Activated T-helper 2 cell treated with anti-CD3 and anti-CD28 coated beads, Interferon-gamma antibody, Interleukin-2, Interleukin-4, amounts not matched to agents 10 μg/mL and 5 μg/mL and 100 μg/mL, durations not matched to agents 14 hours and 24 hours and 36 hours (primary cell): ENCODE data around the gene KLF6. TPM values are rescaled to one million over a fixed set of nuclear protein-coding genes. Genes with fewer than 3 reads are reported as not detected.

Experiments used
- DNase-seq: peaks from one replicate; pipeline ENCODE4 v3.0.0; 2021; ENCODE audit warnings: low spot score
- H3K27ac Mint-ChIP-seq: one replicate; pipeline ENCODE4 v1.8.0; 2021; ENCODE audit warnings: mixed read lengths
- H3K27me3 Mint-ChIP-seq: one replicate; pipeline ENCODE4 v1.8.0; 2021; ENCODE audit warnings: low read depth, mixed read lengths
- H3K36me3 Mint-ChIP-seq: one replicate; pipeline ENCODE4 v1.8.0; 2021; ENCODE audit warnings: low read depth, mixed read lengths
- H3K4me1 Mint-ChIP-seq: one replicate; pipeline ENCODE4 v1.8.0; 2021; ENCODE audit warnings: low read depth, mixed read lengths
- H3K4me3 Mint-ChIP-seq: one replicate; pipeline ENCODE4 v1.8.0; 2021; ENCODE audit warnings: low read depth, mild to moderate bottlenecking, moderate library complexity, mixed read lengths
- H3K9me3 Mint-ChIP-seq: one replicate; pipeline ENCODE4 v1.8.0; 2021; ENCODE audit warnings: mixed read lengths
- intact Hi-C: fragments of 100-400 bp; cut with micrococcal nuclease; formaldehyde crosslinking; loops from one replicate; pipeline ENCODE4 v1.15.1; 2023
- total RNA-seq: library from RNA; stranded (reverse); gene quantifications from 2 replicates; pipeline ENCODE4 v1.2.3, GENCODE V29; 2022

KLF6 gene
- total RNA-seq, 1 donor from 2014 or later: 129 TPM

DNA sequence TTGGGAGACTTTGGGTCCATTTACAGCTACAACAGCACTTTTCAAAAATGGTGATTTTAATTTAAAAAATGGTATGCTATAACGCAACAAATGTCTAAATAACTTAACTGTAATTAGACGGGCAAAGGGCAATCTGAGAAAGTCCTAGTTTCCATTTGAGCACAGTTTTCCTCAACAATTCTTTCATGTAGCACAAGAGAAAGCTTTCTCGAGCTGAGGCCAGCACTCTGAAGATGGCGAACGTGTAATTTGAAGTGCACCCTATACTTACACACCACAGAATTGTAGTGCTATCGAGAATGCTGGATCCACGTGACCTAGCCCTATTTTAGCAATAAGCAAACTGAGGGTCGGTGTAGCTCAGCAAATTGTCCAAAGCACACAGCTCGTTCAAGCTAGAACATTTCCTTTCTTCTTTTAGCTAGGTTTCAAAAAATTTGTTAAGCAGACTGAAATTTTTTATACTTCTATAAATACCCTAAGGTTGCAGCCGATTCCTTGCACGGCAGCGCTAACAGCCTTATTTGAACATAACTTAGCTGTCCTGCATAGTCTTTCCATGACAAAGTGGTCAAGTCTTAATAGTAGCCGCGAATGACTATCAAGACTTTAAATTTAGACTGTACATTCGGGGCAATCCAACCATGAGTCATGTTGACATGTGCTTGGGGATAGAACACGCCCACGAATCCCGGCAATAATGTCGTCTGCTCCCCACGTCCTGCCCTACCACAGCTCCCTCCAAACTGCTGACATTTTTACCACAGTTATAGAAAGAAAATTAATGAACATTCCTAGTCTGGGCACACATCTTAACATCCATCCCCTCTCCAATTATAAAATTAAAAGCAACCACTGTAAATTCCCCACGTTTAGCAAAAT is 10.0 kb downstream of the KLF6 start:
- Mint-ChIP-seq H3K4me1 (peaks cover 45% of the 10 kb centered on the region), H3K4me3 (no peak overlapping the region), H3K27me3 (no peaks in the 10 kb centered on the region), H3K36me3 (peaks cover 68% of the 10 kb centered on the region), H3K27ac (peak overlapping the region; percentile 58), H3K9me3 (no peaks in the 10 kb centered on the region)
- DNase-seq: no peak
- intact Hi-C loops: loop anchor here (5.0 kb wide), 1 partner anchor 877 kb away; no protein-coding TSS in a partner anchor

DNA sequence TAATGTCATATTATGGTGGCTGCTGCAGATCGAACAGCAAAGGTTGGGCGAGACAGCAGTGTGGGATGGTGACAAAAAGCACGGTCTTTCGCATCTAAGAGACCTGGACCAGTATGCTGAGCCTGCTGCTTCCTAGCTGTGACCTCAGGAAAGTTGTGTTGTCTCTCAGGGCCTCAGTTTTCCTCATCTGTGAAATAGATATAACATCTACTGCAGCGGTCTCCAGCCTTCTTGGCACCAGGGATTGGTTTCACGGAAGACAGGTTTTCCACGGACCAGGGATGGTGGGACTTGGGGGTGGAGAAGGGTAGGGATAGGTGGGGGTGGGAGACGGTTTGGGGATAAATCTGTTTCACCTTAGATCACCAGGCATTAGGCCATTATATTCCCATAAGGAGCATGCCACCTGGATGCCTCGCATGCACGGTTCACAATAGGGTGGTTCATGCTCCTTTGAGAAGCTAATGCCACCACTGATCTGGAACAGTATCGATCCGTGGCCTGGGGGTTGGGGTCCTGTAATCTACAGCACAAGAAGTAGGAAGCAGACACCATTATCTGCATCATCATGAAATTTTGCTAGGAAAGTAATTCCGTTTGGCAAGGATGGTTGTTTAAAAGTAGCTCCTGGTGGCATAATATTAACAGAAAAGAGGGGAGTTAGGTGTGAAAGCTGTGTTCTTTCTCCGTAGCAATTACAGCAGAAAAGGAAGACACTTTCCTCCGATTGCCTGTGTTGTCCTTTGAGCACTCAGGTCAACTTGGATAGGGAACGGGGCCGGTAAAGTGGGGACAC is 10.8 kb downstream of the KLF6 start:
- intact Hi-C loops: no loop called here
- peaks cover 60% of the 10 kb centered on the region for H3K36me3 Mint-ChIP-seq
- DNase-seq: no peak
- no peaks in the 10 kb centered on the region for H3K27me3 Mint-ChIP-seq
- H3K4me1 Mint-ChIP-seq: peaks cover 38% of the 10 kb centered on the region
- H3K4me3 Mint-ChIP-seq: no peak overlapping the region
- H3K27ac Mint-ChIP-seq: peak overlapping the region; percentile 51
- H3K9me3 Mint-ChIP-seq: no peaks in the 10 kb centered on the region

DNA sequence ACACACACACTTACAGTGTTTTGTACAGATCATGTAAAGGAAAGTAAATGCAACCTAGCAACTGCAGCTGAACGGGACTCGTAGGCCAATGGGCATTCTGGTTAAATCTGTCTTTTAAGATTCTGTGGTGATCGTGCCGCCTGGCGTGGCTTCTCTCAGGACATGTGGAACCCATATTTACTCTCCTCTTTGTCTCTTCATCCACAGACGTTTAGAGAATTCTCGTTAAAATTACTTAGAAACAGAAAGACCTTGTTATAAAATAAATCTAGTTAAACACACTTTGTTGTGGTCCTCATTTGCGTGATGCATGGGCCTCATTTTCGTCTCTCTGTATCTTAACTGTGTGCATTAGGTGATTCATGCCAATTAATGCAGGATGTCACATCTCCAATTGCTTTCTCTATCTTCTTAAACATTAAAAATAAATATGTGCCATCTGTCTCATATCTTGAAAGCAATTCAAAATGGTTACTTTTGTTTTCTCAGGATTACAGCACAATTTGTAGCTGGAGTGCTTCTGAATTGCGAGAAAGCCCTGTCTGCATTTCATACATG is 11.5 kb downstream of the KLF6 start:
- Mint-ChIP-seq H3K36me3 (peaks cover 53% of the 10 kb centered on the region), H3K9me3 (no peaks in the 10 kb centered on the region), H3K27me3 (no peaks in the 10 kb centered on the region), H3K4me3 (no peak overlapping the region), H3K4me1 (peaks cover 32% of the 10 kb centered on the region), H3K27ac (no peak overlapping the region)
- intact Hi-C loops: no loop called here
- DNase-seq: no peak

DNA sequence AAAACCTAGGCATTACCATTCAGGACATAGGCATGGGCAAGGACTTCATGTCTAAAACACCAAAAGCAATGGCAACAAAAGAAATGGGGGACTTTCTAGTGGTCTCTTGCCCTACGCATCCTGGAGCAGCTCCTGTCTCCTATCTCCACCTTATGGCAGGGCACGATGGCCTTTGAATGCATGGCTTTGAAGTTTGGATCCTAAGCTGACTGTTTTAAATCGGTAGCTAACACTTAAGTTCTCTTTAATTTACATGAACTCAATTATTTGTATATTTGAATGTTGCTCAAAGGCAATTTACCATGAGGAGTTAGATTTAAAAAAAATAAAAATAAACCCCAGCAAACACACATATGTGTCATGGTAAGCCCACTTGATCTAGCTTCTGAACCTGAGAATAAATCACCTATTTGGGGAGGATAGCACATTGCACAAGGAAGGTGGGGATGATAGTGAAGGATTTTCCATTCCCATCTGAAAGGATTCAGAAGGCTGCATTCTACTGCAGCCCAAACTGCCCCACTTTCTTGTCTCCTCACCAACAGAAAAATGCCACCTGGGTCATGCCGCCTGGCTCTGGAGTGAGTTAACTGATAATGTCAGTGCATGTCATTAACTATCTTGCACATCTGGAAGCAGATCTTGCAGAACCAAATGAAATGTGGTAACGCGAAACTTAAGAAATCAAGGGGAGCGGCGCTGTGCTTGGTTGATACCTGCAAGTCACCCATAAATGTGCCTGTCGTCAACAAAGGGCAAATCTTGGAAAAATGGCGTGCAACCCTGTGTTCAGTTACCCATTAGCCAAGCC is 12.4 kb downstream of the KLF6 start:
- intact Hi-C loops: no loop called here
- Mint-ChIP-seq H3K4me1 (peaks cover 22% of the 10 kb centered on the region), H3K27me3 (no peaks in the 10 kb centered on the region)

GRCh38 chr10:3770611-3771110 is 14.3 kb downstream of the KLF6 start:
- no peak for DNase-seq
- H3K9me3 Mint-ChIP-seq: no peaks in the 10 kb centered on the region
- no peak overlapping the region for H3K27ac Mint-ChIP-seq
- H3K4me1 Mint-ChIP-seq: peaks cover 23% of the 10 kb centered on the region
- H3K36me3 Mint-ChIP-seq: peaks cover 25% of the 10 kb centered on the region
- H3K4me3 Mint-ChIP-seq: no peak overlapping the region
- intact Hi-C loops: no loop called here
- no peaks in the 10 kb centered on the region for H3K27me3 Mint-ChIP-seq

More for the DNA sequence above, 12.4 kb downstream of the KLF6 start:
- no peak for DNase-seq
- H3K9me3 Mint-ChIP-seq: no peaks in the 10 kb centered on the region
- peaks cover 43% of the 10 kb centered on the region for H3K36me3 Mint-ChIP-seq
- no peak overlapping the region for H3K27ac Mint-ChIP-seq
- no peak overlapping the region for H3K4me3 Mint-ChIP-seq

DNA sequence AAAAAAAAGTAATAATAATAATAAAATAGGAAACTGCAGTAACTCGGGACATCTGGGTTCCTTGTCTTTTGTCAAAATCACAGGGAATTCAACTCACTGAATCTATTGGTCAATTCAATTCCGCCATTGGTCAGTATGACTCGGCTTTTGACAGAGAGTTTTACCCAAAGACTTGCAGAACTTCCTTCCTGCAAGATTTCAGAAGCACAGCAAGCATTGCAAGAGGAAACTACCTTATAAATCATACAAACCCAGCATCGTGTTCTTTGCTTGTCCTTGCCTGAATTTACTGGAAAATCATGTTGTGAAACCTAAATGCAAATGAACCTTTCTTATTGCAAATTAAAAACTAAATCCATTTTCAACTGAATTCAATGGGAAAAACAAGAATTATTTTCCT is 15.5 kb downstream of the KLF6 start:
- no peak for DNase-seq
- H3K4me1 Mint-ChIP-seq: peaks cover 30% of the 10 kb centered on the region

DNA sequence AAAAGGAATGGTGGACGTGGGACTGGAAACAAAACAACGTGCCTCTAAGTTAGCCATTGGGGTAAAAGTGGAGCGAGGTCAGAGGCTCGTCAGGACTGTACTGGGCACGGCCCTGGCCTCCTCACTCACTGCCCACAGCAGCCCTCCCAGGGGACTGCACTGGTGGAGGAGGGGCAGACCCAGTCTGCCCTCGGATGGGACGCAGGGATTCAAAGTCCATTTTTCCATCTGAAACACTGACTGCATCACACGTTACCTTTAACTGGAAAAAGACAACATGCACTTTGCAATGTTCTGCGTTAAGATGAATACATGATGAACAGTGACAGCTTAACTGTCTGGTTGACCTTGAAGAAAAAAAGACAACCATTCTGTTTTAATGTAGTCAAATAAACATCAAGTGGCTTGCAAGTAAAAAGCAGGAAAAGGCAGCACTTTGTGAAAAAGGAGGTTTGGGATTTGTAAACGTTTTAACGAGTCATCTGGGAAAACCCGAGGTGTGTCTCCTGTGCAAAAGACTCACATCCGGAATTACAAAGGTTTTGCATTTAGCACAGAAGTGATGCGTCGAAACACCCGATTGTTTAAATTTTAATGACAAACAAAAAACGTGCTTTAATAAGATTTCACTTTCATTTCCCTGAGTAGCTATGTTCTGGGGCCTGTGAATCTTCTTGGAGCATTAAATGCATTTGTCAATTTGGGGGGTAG is 18.8 kb downstream of the KLF6 start:
- intact Hi-C loops: no loop called here
- peaks cover 3% of the 10 kb centered on the region for H3K9me3 Mint-ChIP-seq
- no peak for DNase-seq
- H3K36me3 Mint-ChIP-seq: peaks cover 3% of the 10 kb centered on the region
- H3K4me1 Mint-ChIP-seq: peaks cover 55% of the 10 kb centered on the region
- H3K27ac Mint-ChIP-seq: no peak overlapping the region
- H3K27me3 Mint-ChIP-seq: no peaks in the 10 kb centered on the region
- H3K4me3 Mint-ChIP-seq: no peak overlapping the region

More for the DNA sequence above, 15.5 kb downstream of the KLF6 start:
- intact Hi-C loops: no loop called here
- Mint-ChIP-seq H3K9me3 (no peaks in the 10 kb centered on the region), H3K36me3 (peaks cover 16% of the 10 kb centered on the region), H3K4me3 (no peak overlapping the region), H3K27ac (no peak overlapping the region), H3K27me3 (no peaks in the 10 kb centered on the region)

DNA sequence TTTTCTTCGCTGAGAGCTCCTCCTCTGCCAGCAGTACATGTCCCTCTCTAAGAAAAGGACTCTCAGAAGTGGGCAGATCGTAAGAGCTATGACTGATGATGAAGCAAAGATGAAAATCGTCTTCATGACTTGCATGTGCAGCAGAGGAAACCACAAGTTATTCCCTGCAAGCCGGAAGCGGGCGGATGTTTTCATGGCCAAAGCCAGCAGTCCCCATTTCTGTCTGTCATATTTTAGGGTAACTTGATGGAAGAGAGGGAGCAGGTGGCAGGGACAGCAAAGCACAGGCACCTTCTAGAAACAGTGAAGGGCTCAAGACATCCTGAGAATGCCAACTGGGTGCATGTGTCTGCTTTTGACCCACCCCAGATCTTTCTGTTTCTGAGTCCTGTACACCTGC is 19.9 kb downstream of the KLF6 start:
- Mint-ChIP-seq H3K36me3 (peaks cover 10% of the 10 kb centered on the region), H3K27ac (peak overlapping the region; percentile 62), H3K4me1 (peaks cover 60% of the 10 kb centered on the region), H3K9me3 (peaks cover 10% of the 10 kb centered on the region), H3K27me3 (no peaks in the 10 kb centered on the region), H3K4me3 (peak overlapping the region; percentile 11)
- peak; percentile 49 for DNase-seq
- intact Hi-C loops: loop anchor here (1.0 kb wide), 1 partner anchor 8 kb away; no protein-coding TSS in a partner anchor

- Mint-ChIP-seq H3K9me3 (peaks cover 10% of the 10 kb centered on the region), H3K27ac (peak overlapping the region; percentile 62), H3K27me3 (no peaks in the 10 kb centered on the region), H3K36me3 (peaks cover 10% of the 10 kb centered on the region), H3K4me3 (peak overlapping the region; percentile 11), H3K4me1 (peaks cover 58% of the 10 kb centered on the region)
- intact Hi-C loops: loop anchor here (1.0 kb wide), 1 partner anchor 7 kb away; no protein-coding TSS in a partner anchor
- DNase-seq: no peak
Observed at GRCh38 chr10:3764626-3765112, 20.3 kb downstream of the KLF6 start.

- H3K36me3 Mint-ChIP-seq: peaks cover 10% of the 10 kb centered on the region
Observed at GRCh38 chr10:3763852-3764625, 21.0 kb downstream of the KLF6 start.

GRCh38 chr10:3763035-3763456 is 22.0 kb downstream of the KLF6 start:
- intact Hi-C loops: no loop called here
- DNase-seq: no peak
- peaks cover 10% of the 10 kb centered on the region for H3K9me3 Mint-ChIP-seq

More at GRCh38 chr10:3763852-3764625, 21.0 kb downstream of the KLF6 start:
- intact Hi-C loops: no loop called here
- H3K27ac Mint-ChIP-seq: peak overlapping the region; percentile 62
- H3K4me3 Mint-ChIP-seq: no peak overlapping the region
- H3K4me1 Mint-ChIP-seq: peaks cover 64% of the 10 kb centered on the region
- no peaks in the 10 kb centered on the region for H3K27me3 Mint-ChIP-seq
- no peak for DNase-seq
- H3K9me3 Mint-ChIP-seq: peaks cover 10% of the 10 kb centered on the region

More at GRCh38 chr10:3763035-3763456, 22.0 kb downstream of the KLF6 start:
- peaks cover 10% of the 10 kb centered on the region for H3K36me3 Mint-ChIP-seq
- no peak overlapping the region for H3K4me3 Mint-ChIP-seq
- peaks cover 73% of the 10 kb centered on the region for H3K4me1 Mint-ChIP-seq
- no peaks in the 10 kb centered on the region for H3K27me3 Mint-ChIP-seq
- no peak overlapping the region for H3K27ac Mint-ChIP-seq
